ENCODE measurements around the gene GGN.
"Not testable (repeated sequence)": the region's sequence is repeated elsewhere in the genome, so short reads cannot be mapped to it uniquely, and the experiment has no call there.

Gene GGN

DNA sequence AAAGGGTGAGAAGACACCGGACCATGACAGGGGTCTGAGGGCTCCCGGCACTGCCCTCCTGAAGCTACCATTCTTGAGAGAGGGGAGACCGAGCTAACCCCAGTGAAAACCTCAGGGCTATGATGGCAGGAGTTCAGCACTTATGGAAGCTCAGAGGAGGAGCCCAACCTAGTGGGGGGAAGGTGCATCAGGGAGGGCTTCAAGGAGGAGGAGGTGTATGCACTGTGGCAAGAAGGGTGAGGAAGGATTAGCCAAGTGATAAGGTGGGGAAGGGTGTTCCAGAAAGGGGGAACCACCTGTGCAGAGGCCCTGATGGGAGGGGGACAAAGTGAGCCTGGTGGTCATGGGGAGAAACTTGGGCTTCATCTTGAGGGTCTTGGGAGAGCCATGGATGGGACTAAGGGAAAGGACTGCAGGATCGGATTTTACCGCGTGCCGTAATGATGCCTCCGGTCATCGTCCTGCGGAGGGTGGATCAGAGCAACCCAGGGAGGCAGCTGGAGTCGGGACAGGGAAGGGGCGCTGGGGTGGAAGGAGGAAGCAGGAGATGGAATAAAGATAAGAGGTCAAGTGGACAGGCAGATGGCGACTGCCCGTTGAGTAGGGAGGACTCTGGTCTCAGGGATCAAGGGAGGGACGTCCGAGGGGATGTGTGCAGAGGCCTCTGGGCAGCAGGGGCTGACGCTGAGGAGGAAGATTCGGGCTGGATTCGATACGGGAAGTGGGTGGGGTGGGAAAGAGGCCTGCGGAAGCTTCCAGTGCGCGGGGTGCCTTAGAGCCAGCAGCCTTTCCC, 26.8 kb downstream of the GGN start:
- no peak for DNase-seq

DNA sequence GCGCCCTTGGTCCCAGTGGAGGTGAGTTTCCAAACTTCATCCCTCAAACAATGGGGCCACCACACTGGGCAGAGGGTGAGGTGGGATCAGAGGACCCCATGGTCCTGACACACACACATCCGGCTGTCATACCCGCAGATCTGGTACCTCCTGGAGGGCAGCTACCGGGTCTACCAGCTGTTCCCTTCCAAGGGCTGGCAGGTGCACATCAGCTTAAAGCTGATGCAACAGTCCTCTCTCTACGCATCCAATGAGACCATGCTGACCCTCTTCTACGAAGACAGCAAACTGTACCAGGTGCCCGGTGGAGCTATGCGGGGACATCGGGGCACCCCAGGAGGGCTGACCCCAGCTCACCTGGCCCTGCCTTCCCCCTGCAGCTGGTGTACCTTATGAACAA, 27.5 kb downstream of the GGN start:
- no peak for DNase-seq

DNA sequence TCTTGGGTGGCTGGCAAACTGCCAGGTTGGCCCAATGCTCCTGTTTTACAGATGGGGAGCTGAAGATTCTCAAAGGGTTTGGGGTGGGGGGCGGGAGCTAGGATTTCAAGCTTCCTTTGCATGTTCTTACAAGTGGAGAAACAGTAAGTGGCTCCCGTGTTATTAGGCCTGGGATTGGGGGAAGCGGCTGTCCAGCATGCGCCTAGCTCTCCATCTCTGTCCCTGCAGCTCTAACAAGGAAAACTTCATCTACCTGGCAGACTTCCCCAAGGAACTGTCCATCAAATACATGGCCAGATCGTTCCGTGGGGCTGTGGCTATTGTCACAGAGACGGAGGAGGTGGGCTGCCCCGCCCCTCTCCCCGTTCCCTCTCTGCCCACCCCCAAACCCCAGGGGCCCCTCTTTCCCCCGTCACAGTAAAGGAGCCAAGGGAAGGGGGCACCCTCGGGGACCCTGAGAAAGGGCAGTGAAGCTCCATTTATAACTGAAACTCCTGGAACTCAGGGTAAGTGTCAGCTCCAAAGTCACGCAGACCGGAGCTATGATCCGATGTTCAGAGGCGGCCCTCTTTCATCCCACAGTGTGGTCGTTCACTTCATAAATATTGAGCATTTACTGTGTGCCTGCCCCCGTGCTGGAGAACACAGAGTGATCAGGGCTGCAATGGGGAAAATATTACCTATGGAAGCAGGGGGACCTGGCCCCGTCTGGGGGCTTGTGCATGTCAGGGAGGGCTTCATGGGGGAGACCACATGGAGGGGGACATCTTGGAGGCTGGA, 28.4 kb downstream of the GGN start:
- no peak for DNase-seq

DNA sequence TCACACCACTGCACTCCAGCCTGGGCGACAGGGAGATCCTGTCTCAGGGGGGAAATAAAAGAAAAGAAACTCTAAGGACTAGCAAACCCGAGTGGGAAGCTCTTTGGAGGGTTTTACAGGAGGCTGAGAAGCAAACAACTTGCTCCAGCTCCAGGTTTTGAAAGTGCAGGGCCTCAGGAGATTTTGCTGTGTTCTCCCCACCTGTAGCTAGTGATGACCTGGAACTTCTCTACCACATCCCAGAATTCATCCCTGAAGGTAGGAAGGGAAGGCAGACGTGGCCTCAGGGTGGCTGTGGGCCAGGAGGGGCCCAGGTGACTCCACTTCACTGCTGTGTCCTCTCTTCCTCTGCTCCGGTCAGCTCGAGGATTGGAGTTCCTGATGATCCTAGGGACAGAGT, 29.8 kb downstream of the GGN start:
- no peak for DNase-seq

DNA sequence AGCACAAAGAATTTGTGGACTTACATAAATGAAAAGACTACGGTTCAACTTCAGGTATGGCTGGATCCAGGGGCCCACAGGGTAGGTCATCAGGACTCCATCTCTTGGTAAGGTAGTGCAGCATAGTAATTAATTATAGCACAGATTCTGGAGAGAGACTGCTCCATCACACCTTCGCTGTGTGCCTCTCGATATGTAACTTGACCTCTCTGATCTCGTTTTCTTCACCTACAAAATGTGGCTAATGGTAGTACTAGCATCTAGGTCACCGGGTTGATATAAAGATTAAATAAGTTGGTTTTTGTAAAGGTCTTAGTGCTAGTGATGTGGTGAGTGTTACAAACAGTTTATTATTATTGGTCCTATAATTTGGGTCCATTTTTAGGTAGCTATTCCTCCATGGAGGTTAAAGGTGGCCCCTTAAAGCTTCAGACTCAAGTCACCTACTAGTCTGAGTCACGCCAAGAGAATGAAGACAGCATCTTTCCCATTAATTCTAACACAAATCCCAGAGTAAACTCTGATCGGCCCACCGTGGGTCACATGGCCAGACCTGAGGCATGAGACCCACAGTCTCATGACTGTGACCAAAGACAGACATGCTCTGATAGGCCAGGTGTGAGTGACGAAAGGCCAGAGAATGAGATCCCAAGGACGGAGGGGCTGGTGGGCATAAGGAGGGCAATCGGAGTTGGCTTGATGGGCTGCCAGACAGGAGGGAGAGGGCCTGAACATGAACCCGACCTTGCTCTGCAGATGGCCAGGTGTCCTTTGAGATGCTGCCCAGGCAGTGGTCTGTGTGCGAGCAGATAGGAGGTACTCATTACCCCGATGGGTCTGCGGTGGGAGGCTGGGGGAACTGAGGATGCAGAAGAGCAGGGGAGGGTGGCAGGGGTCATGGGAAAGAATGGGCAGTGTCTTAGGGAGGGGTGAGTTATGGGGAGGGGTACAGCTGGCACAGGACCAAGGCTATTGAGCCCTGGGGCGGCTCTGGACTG, 31.8 kb downstream of the GGN start:
- DNase-seq: no peak

DNA sequence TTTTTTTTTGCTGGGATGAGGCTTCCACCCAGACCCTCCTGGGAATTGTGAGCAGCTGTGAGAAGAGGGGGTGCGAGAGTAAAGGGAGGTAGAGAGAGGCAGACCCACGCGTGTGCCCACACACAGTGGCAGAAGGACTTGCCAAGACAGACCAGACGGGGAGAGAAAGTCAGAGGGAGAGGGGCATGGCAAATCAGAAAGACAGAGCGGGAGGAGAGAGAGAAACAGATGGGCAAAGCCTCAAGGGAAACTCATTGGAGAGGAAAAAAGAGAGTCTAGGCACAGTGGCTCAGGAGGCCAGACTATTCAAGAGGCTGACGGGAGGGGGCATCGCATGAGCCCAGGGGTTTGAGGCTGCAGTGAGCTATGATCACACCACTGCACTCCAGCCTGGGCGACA, 35.2 kb downstream of the GGN start:
- no peak for DNase-seq

DNA sequence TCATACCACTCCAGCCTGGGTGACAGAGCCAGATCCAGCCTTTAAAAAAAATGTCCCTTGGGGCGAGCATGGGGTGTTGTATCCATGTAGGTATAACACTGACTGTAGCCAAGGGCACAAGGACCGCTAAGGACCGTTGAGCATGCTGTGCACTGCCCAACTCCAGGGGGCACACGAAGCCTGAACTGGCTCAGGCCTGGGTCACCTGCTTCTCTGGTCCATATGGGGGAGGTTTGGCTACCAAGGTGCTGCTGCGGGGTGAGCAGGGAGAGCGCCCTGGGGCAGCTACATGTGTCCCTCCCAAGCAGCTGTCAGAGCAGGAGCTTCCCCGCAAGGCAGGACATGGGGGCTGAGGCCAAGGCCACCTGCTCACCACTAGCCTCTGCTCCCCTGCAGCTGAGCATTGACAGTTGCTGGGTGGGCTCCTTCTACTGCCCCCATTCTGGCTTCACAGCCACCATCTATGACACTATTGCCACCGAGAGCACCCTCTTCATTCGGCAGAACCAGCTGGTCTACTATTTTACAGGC, 35.9 kb downstream of the GGN start:
- no peak for DNase-seq

DNA sequence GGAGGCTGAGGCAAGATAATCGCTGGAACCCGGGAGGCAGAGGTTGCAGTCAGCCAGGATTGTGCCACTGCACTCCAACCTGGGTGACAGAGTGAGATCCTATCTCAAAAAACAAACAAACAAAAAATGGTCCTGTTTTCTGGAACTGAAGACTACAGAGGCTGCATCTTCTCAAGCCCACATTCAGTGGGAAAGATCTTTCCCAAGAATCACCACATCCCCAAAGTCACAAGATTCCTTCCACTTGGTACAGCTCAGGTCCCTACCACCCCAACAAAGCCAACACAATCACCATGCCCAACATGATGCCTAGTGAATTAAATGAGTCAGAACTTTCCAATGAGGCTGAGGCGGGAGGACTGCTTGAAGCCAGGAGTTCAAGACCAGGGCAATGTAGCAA, 37.0 kb downstream of the GGN start:
- DNase-seq: no peak

DNA sequence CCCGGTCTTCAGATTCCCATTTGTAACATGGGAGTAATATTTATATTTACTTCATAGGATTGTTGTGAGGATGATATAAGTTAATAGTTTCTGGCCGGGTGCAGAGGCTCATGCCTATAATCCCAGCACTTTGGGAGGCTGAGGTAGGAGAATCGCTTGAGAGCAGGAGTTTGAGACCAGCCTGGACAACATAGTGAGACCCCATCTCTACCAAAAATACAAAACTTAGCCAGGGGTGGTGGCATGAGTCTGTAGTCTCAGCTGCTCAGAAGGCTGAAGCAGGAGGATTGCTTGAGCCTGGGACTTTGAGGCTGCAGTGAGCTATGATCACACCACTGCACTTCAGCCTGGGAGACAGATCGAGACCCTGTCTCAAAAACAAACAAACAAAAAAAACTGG, 41.0 kb downstream of the GGN start:
- DNase-seq: no peak

DNA sequence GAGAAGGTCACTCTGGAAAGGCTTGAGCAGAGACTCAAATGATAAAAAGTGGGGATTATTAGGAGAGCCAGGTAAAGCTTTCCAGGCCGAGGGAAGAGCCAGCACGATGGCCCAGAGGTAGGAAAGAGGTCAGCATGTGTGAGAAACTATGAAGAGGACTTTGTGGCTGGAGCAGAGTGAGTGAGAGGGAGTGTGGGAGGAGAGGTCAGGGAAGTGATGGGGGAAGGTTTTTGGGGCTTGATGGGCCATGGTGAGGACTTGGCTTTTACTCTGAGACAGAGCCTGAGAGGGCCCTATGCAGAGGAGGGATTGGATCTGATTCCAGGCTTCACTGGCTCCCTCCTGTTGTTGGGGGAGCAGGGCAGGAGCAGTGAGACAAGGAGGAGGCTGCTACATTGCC, 46.9 kb downstream of the GGN start:
- no peak for DNase-seq

DNA sequence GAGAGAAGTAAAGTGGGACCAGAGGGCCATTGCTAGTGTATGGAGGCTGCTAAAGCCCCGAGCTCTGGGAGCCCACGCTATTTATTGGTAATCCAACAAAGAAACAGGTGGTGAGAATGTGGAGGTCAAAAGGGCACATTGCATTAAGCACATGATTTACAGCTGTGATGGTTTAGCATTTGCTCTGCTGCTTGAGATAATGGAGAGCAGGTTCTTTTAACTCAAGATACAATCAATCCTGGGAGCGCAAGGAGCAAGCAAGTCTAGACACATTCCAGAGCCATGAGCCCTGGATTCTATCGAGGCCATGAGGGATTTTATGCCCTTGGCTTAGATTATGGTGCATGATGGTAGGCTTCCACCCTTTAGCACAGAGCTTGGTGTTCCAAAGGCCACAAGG, 48.8 kb downstream of the GGN start:
- DNase-seq: not testable (repeated sequence)

DNA sequence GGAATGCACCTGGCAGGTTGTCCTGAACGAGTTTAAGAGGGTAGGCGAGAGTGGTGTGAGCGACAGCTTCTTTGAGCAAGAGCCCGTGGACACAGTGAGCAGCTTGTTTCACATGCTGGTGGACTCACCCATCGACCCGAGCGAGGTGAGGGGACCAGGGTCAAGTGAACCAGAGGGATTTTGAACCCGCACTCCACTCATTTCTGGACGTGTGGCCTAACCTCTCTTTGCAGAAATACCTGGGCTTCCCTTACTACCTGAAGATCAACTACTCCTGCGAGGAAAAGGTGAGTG, 50.5 kb downstream of the GGN start:
- no peak for DNase-seq

DNA sequence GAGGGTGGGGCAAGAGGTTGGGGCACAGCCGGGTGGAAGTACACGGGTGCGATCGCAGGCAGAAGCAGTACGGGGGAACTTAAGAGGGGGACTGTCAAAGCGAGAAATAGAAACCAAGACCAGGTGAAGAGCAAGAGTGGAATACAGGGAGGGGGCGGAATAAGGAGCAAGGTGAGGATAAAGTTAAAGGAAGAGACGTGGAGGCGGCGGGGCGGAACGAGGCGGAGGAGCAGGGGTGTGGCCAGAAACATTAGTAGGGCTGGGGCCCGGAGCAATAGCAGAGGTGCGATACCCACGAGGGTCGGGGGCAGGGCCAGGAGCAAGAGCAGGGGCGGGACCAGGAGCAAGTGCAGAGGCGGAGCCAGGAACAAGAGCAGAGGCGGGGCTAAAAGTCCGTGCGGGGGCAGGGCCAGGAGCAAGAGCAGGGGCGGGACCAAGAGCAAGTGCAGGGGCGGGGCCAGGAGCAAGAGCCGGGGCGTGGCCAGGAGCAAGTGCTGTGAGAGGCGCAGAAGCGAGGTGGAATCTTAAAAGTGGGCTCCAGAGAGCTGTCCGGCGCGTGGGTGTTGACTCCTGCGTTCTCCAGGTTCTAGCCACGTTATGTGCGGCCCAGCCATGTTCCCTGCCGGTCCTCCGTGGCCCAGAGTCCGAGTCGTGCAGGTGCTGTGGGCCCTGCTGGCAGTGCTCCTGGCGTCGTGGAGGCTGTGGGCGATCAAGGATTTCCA, 51.0 kb downstream of the GGN start:
- DNase-seq: peak; percentile 98

DNA sequence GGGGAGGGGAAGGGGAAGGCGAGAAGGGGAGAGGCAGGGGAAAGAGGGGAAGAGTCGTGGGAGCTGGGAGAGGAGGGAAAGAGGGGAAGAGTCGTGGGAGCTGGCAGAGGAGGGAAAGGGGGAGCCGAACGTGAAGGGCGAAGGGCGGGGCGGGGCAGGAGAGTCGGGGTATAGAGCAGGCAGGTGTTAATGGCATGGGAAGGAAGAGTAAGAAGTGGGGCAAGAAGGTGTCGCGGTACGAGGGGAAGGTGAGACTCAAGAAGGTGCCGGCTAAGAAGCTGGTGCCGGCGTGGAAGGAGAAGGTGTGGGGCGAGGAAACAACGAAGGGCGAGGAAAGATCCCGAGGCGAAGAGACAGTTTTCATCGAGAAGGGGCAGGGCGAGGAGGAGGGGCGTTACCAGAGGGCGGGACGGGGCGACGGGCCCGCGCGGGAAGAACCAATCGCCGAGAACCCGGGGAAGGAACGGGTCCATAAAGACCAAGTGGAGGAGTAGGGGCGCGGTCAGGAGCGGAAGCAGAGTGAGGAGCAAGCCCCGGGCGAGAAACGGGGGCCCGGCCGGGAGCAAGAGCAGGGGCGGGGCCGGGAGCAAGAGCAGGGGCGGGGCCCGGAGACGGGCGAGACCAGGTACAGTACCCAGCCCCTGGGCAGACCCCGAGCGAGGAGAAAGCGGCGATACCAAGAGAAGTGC, 51.7 kb downstream of the GGN start:
- peak; percentile 96 for DNase-seq
